ENCODE results near the gene SMARCB1.

SMARCB1 gene

DNA sequence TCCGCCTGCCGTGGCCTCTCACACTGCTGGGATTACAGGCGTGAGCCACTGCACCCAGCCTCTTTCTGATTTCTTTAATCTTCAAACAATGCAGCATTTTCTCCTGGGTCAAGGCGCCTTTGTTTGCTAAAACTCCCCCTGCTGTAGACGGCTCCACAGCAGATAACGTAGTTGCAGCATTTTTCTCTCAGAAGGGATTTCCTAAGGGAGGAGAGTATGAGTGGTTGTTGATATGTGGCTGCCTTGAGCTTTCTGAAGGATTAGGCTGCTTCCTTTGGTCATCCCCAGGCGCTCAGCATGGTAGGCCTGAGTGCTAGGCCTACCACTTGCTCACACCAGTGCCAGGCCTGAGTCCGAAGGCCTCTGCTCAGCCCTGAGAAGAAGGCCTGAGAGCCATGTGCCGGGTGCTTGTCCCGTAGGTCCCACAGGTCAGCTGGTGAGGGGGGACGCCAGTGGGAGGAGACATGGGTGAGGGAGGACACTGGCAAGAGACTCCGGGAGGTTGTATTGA, 18.1 kb downstream of the SMARCB1 start:
- no peak for DNase-seq

DNA sequence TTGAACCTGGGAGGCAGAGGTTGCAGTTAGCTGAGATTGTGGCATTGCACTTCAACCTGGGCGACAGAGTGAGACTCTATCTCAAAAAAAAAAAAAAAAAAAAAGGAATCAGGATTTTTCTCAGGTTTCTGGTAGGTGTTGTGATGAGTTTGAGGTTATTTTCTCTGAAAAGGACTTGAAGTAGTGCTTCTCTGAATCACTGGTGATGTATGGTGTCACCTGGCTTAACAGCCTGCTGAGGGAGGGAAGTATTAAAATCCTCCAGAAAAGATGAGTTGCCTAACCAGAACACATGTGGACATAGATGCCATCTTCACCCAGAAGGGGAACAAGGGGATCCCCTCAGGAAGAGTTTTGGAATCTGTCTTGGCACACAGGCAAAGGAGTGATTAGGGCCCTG, 20.1 kb downstream of the SMARCB1 start:
- DNase-seq: no peak

GRCh38 chr22:23812378-23812777, 25.6 kb downstream of the SMARCB1 start:
- DNase-seq: no peak

GRCh38 chr22:23815541-23816155, 28.9 kb downstream of the SMARCB1 start:
- no peak for DNase-seq

- no peak for DNase-seq
These were observed 29.6 kb downstream of the SMARCB1 start for GRCh38 chr22:23816156-23816976.

DNA sequence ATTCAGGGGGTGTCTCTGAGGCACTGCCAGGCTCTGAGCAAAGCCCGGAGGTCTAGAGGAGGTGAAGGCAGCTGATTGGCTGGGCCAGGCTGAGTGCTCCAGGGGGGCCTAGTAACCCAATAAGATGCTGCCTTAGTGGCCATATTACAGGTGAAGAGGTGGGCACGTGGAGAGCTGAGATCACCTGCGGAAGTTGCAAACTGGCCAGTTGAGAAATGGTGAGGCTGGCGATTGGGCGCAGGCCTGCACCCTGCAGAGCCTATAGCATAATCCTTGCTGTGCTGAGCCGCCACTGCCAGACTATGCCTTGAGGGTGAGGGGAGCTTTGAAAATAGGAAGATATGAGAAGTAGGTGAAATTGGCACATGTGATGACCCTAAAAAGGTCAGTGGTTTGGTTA, 30.4 kb downstream of the SMARCB1 start:
- DNase-seq: no peak

GRCh38 chr22:23818541-23818940, 31.8 kb downstream of the SMARCB1 start:
- DNase-seq: no peak

GRCh38 chr22:23820748-23821211, 34.0 kb downstream of the SMARCB1 start:
- no peak for DNase-seq

- DNase-seq: no peak
These were observed 35.4 kb downstream of the SMARCB1 start for GRCh38 chr22:23822101-23822671.

DNA sequence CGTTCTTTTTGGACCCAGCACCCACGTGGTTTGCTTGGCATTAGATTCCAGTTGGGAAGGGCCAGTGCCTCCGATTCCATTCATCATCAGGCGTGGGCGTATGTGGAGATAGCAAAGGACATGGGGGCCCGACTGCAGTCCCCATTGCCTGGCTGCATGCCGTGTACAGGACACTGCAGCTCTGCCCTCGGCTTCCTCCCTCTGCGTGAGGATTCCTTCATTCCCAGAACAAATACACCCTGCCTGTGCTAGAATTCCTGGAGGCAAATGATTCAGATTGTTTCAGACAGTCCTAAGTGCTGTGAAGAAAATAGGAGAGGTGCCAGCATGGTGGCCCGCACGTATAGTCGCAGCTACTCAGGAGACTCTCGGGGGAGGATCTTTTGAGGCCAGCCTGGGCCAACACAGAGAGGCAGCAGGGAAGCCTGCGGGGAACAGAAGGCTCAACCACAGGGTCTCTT, 36.6 kb downstream of the SMARCB1 start:
- DNase-seq: no peak

DNA sequence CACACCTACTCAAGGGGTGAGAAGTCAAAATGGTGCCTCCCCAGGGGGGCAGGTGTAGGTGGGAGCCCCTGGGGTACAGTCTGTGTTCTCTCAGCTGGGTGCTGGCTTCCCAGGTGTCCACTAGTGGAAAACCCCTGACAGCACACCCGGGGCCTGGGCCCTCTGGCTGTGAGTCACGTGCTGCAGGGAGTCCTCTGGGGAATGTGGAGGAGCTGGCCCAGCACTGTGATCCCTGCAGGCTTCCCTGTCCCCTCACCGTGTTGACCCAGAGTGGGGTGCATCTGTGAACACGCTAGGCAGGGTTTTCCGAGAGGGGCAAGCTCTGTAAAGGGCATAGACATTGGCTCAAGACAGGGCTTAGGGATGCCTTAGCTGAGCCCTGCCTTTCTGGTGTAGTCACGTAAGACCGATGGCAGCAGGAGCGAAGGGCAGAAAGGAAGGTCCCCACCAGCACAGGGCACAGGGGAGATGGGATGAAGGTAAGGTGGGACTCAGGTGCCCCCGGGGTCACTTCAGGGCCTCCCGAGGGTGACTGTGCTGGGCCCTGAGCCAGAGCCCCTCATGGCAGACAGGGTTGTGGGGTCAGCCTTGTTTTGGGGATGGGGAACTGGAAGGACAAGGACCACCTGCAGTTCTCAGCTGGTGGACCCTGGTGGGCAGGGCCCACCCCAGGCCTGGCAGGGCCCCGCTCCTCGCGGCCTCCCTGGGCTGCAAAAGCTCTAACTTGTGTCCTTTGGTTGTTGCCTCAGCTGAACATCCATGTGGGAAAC, 37.9 kb downstream of the SMARCB1 start:
- DNase-seq: no peak

DNA sequence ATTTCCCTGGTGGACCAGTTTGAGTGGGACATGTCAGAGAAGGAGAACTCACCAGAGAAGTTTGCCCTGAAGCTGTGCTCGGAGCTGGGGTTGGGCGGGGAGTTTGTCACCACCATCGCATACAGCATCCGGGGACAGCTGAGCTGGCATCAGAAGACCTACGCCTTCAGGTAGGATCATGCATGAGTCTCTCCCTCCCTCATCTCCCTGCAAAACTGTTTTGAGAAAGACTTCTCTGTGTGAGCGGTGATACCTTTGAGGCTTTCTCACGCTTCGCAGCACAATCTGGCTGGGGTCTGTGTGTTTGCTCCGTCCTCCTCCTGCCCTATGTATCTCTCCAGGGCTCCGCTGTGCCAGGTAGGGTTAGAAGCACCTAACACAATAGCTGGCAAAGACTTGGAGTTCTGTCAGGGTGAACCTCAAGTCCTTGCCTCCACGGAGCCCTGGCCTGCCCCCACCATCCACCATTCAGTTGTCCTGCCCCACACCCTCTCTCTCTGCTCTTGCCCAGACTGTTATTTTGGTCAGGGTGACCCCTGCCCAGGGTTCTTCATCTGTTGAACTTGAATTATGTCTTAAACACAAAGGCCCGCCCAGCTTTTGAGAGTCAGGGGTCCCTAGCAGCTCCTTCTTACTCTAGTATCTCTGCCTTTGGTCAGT, 38.6 kb downstream of the SMARCB1 start:
- no peak for DNase-seq

DNA sequence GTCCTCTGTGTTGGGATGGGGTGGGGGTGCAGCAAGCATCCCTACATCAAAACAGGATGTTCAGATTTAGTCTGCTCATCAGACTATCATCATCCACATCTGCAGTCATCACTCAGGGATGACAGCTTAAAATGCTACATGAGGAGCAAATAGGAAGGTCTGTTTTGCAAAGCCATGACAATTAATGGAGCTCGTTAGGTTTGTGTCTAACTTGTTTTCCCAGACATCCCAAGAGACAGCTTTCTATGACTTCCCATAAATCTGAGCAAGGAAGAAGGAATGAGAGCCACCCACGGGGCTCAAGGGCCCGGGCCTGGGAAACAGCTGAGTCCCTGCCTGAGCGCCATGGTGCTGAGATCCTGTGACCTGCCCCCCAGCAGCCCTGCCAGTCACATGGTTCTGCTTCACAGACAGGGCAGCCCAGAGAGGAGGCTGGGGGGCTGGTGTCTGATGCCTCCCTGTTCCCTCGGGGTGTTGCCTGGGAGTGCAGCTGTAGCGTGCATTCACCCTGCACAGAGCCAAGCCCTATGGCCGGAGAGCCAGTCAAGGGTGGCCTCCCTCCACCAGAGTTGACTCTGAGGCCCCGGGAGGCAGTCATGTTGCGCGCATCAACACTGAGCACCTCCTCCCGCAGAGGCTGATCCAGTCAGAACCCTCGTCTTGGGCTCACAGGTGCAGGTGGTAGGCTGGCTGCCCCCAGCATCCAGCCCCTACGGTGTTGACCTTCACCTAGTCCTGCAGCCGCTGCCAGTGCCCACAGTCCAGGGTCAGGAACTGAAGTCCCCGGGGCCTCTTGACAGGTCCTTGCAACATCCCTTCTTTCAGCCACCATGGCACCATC, 40.0 kb downstream of the SMARCB1 start:
- peak; percentile 75 for DNase-seq

GRCh38 chr22:23827351-23827995, 40.7 kb downstream of the SMARCB1 start:
- no peak for DNase-seq

DNA sequence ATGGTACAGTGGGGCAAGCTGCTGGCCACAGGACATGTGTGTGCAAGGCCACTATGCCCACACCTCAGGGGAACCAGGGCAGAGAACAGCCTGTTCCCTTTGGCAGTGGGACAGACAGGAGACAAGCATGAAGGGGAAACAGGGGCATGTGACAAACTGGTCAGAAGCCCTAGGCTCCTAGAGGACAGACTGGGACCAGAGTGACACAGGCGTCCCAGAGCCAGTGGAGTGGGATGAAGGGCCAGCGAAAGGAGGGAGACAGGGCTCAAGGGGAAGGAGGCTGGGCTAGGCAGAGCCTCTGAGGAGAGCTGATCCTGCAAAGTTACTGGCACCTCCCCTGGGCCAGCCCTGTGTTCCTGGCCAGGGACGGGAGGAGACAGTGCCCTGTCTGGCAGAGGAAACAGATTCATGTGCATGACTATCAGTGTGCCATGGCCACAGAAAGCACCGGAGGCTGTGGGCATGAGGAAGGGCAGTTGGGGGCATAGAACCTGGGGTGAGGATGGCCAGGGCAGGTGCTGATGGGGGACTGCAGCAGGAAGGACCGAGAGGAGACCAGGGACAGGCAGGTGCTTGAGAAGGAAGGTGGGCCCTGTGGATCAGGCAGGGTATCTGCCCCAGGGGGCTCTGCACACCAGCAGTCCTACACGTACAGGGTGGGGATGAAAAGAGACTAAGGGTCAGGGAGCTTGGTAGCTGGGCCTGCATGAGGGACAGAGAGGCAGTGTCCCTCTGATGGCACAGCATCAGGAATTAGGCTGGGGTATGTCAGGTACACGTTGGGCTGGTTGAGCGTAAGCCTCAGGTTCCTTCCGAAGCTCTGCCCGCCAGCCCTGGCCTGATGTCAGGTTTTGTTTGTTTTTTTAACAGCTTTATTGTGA, 42.3 kb downstream of the SMARCB1 start:
- no peak for DNase-seq

GRCh38 chr22:23829845-23830372, 43.1 kb downstream of the SMARCB1 start:
- no peak for DNase-seq

DNA sequence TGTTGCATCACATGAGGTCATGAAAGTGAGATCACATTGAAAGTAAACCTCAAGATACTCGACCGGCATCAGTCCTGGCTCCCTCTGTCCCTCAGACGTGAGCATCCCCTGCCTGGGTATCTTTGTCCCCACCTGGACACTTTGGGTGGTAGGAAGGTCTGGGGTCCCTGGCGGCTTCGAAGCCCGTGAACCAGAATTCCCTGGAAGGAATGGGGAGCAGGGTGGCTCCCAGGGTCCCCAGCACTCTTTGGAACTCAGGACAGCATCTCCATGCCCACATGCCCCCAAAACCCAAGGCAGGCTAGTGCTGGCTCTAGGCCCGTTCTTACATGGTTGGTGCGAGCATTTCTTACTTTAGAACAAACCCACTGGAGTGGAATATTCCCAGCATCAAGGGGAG, 44.5 kb downstream of the SMARCB1 start:
- no peak for DNase-seq

DNA sequence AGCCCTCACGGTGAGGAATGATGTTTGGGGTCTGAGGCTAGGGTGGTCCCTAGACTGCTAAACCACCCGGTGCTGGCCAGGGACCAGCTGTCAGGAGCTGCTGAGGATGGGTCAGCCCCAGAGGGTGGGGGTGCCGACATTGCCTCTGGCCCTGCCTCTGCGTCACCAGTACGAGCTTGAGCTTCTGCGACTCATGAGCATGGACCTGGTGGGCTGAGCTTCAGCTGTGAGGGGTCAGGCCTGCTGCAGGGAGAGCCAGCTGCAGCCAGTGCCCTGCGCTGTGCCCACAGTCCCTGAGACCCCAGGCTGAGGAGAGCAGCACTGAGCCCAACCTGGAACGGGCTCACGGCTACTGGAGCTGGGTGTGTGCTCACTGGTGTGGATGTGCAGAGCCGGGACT, 45.0 kb downstream of the SMARCB1 start:
- no peak for DNase-seq

DNA sequence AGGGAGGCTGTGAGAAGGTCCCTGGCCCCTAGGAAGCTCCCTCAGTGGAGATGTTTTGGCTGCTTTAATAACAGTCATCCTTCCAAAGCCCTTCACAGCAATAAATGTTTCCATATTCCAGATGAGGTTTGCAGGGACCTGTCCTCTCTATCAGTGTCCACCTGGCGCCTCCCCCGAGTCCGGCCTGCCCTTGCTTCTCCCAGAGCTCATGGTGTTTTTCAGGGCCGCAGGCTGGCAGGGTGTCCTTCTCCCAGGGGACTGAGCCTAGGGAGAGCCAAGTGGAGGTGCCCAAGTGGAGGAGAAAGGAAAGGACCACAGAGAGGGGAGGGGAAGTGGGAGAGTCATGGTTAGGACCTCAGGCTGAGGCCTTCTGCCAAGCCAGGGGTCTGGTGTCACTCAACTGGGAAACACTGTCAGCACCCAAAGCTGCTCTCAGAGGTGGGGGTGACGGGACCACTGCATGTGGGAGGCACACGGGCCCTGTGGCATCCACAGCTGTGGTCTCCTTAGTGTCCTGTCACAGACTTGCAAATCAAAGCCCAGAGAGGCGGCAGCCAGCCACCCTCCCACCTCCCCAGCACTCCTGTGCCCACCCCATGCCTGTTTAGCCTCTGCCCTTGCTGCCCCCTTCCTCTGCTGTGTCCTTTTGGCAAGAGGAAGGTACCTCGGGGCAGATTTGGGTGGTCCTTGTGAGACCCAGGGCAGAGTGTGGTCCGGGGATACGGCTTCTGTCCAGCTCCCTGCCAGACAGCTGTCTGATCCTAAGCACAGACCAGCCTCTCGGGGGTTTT, 45.7 kb downstream of the SMARCB1 start:
- no peak for DNase-seq

Data from NCI-H69 (cell line).